ENCODE data around the gene BSDC1.

GRCh38 chr1:32421775-32422174 lies 27.5 kb upstream of the BSDC1 start:
- TF ChIP-seq CTCF (conservative IDR thresholded peaks at IDR 0.05 in 1 of 2, IDR thresholded peaks at IDR 0.05 in 1 of 2; ENCODE audit: low read depth in 1 of 2, low read length in 2 of 2) (no peak), EZH2 (IDR thresholded peaks at IDR 0.05; ENCODE audit: low read length, missing control alignments) (no peak)

Data from fibroblast of lung (primary cell).